Measurements from ENCODE around the gene XPO4. TPM values are rescaled to one million over a fixed set of nuclear protein-coding genes. Genes with fewer than 3 reads are reported as not detected.
A peak's percentile ranks its signal among the peaks of the same experiment; 100 is the strongest.

Gene XPO4
- total and polyA plus RNA-seq, 2 of the 13 experiments (the other 11 are each of a cell fraction or from before 2014, with no cell fraction given): 8.4 to 24.8 TPM

GRCh38 chr13:20773194-20774080 lies 129.1 kb downstream of the XPO4 start, which contains the start of gene EEF1AKMT1 (continued):
- no peak for TF ChIP-seq SIX1 (CRISPR knock-in tag; IDR thresholded peaks at IDR 0.05; ENCODE audit: borderline replicate concordance)
- TF ChIP-seq ERF (CRISPR knock-in tag; IDR thresholded peaks at IDR 0.05): peak; percentile 72
- peak; percentile 4; the same call in 1 of the 2 replicates for TF ChIP-seq ZC3H13 (CRISPR knock-in tag; IDR thresholded peaks at IDR 0.05)
- peak; percentile 62 for TF ChIP-seq POGK (CRISPR knock-in tag; conservative IDR thresholded peaks at IDR 0.05)
- TF ChIP-seq FLYWCH1 (CRISPR knock-in tag; IDR thresholded peaks at IDR 0.05): no peak; the same call in 1 of the 2 replicates
- no peak for TF ChIP-seq THYN1 (CRISPR knock-in tag; IDR thresholded peaks at IDR 0.05; ENCODE audit: borderline replicate concordance, low read depth)
- 0 out of 2 replicates have a peak, but pooled peaks have one; percentile 39 for TF ChIP-seq SNAPC5 (CRISPR knock-in tag; IDR thresholded peaks at IDR 0.05; ENCODE audit: borderline replicate concordance)
- TF ChIP-seq ATF1 (CRISPR knock-in tag; IDR thresholded peaks at IDR 0.05): no peak
- TF ChIP-seq ZNF800 (CRISPR knock-in tag; IDR thresholded peaks at IDR 0.05): peak; percentile 93; the same call in 1 of the 2 replicates
- no peak for TF ChIP-seq ZBTB3 (CRISPR knock-in tag; IDR thresholded peaks at IDR 0.05; ENCODE audit: borderline replicate concordance, low read depth)
- no peak for TF ChIP-seq ZNF672 (CRISPR knock-in tag; IDR thresholded peaks at IDR 0.05)
- no peak for TF ChIP-seq SMARCE1 (IDR thresholded peaks at IDR 0.05; ENCODE audit: borderline replicate concordance)
- TF ChIP-seq ZNF563 (CRISPR knock-in tag; IDR thresholded peaks at IDR 0.05): peak; percentile 94
- TF ChIP-seq MLLT10 (CRISPR knock-in tag; IDR thresholded peaks at IDR 0.05): no peak
- no peak for TF ChIP-seq GTF2F1 (IDR thresholded peaks at IDR 0.05; ENCODE audit: low read length)
- peak; percentile 92 for TF ChIP-seq POLR2AphosphoS2 (IDR thresholded peaks at IDR 0.05; ENCODE audit: low read depth, low read length)
- TF ChIP-seq NFE2L2 (IDR thresholded peaks at IDR 0.05; ENCODE audit: low read length): no peak
- no peak for TF ChIP-seq HMG20A (CRISPR knock-in tag; IDR thresholded peaks at IDR 0.05; ENCODE audit: borderline replicate concordance)
- no peak for TF ChIP-seq DBP (CRISPR knock-in tag; IDR thresholded peaks at IDR 0.05; ENCODE audit: not compliant biosample characterization)
- peak; percentile 64 for TF ChIP-seq HNRNPLL (IDR thresholded peaks at IDR 0.05; ENCODE audit: low read depth, low read length, poor library complexity, severe bottlenecking)
- no peak for TF ChIP-seq ZNF260 (CRISPR knock-in tag; IDR thresholded peaks at IDR 0.05; ENCODE audit: borderline replicate concordance, low read depth)
- TF ChIP-seq DMTF1 (CRISPR knock-in tag; IDR thresholded peaks at IDR 0.05): 0 out of 2 replicates have a peak, but pooled peaks have one; percentile 74
- no peak for TF ChIP-seq SNRNP70 (IDR thresholded peaks at IDR 0.05; ENCODE audit: low read depth, low read length)

Measured in HepG2 (cell line).